CD4-positive, alpha-beta T cell treated with Interleukin-4 for 1 hour (primary cell): ENCODE measurements around the gene SRPK3.

Experiments used
- DNase-seq, 2 donors: peaks; one replicate each; pipeline ENCODE4 v3.0.0-alpha.2; 2020 to 2022

SRPK3 gene

GRCh38 chrX:153789654-153790053 is 8.8 kb downstream of the SRPK3 start:
- no peak for DNase-seq

GRCh38 chrX:153791104-153791852 is 10.4 kb downstream of the SRPK3 start:
- no peak for DNase-seq

GRCh38 chrX:153792368-153792767 is 11.5 kb downstream of the SRPK3 start:
- no peak for DNase-seq

- no peak for DNase-seq
These were observed 12.4 kb downstream of the SRPK3 start for GRCh38 chrX:153793291-153793690.

- peak; percentile 95 to 96 for DNase-seq
These were observed 13.4 kb downstream of the SRPK3 start, which contains the start of the genes IDH3G and SSR4 for GRCh38 chrX:153794018-153794896. Gene IDH3G (minus strand): TSS chrX:153794375. CDS start chrX:153794326, 49 bp downstream. Gene SSR4 (plus strand): TSS chrX:153794668. CDS start chrX:153794688, 20 bp downstream.

- no peak for DNase-seq
These were observed 14.3 kb downstream of the SRPK3 start for GRCh38 chrX:153794897-153795816.

- DNase-seq: no peak
These were observed 16.7 kb downstream of the SRPK3 start for GRCh38 chrX:153797415-153798015.

GRCh38 chrX:153799326-153799725 is 18.5 kb downstream of the SRPK3 start:
- DNase-seq: no peak

GRCh38 chrX:153800177-153800722 is 19.4 kb downstream of the SRPK3 start:
- DNase-seq: no peak

GRCh38 chrX:153800746-153801145 is 19.9 kb downstream of the SRPK3 start:
- no peak for DNase-seq

- DNase-seq: no peak
These were observed 20.8 kb downstream of the SRPK3 start for GRCh38 chrX:153801669-153802068.

- no peak for DNase-seq
These were observed 21.7 kb downstream of the SRPK3 start for GRCh38 chrX:153802513-153803045.

- no peak for DNase-seq
These were observed 22.6 kb downstream of the SRPK3 start for GRCh38 chrX:153803211-153804099.

- DNase-seq: no peak
These were observed 23.3 kb downstream of the SRPK3 start for GRCh38 chrX:153804100-153804595.

GRCh38 chrX:153804621-153805020 is 23.8 kb downstream of the SRPK3 start:
- DNase-seq: no peak

- DNase-seq: no peak
These were observed 24.6 kb downstream of the SRPK3 start for GRCh38 chrX:153805436-153805835.

GRCh38 chrX:153806999-153807575 is 26.2 kb downstream of the SRPK3 start:
- DNase-seq: no peak

- no peak for DNase-seq
These were observed 27.1 kb downstream of the SRPK3 start for GRCh38 chrX:153807976-153808375.

GRCh38 chrX:153812220-153812619 is 31.4 kb downstream of the SRPK3 start:
- DNase-seq: no peak

GRCh38 chrX:153813161-153813560 is 32.3 kb downstream of the SRPK3 start:
- no peak for DNase-seq
